Panc1 (cell line): ENCODE measurements around the gene SEC14L5. TPM values are rescaled to one million over a fixed set of nuclear protein-coding genes. Genes with fewer than 3 reads are reported as not detected.

Experiments
- ATAC-seq: fragments of 200-7000 bp; cut with Tn5 transposase; 2 replicates; pipeline ENCODE4 v1.9.1; 2020; ENCODE audit warnings: mild to moderate bottlenecking, moderate library complexity
- BruUV-seq: library from RNA; stranded (reverse); fragments of 400-500 nt; replicated peaks from 2 replicates; lab custom pipeline; 2021; lab: Mats Ljungman, UMichigan
- CTCF ChIA-PET: fragments of 300-600 bp; sonication (Branson Sonifier 250); formaldehyde crosslinking; loops from one replicate; lab custom pipeline; 2022; ENCODE audit warnings: antibody characterized with exemption; lab: Charles Lee
- POLR2A ChIA-PET: fragments of 300-600 bp; sonication (Branson Sonifier 250); formaldehyde crosslinking; loops from one replicate; lab custom pipeline; 2022; ENCODE audit warnings: antibody characterized with exemption; lab: Charles Lee
- DNase-seq: peaks from one replicate; pipeline ENCODE4 v3.0.0-alpha.2; 2010; ENCODE audit warnings: low read depth, low spot score
- H3K27ac ChIP-seq: 2 replicates; pipeline ENCODE4 v1.5.1; 2011; ENCODE audit warnings: mild to moderate bottlenecking, low read length, inconsistent platforms
- H3K27me3 ChIP-seq: fragments of 200-500 bp; sonication (Bioruptor generic); 2 replicates; pipeline ENCODE4 v1.6.0; 2014; ENCODE audit warnings: low read length, inconsistent platforms; ENCODE audit not compliant: control insufficient read depth, insufficient read depth
- H3K36me3 ChIP-seq: fragments of 200-500 bp; sonication (Bioruptor generic); 2 replicates; pipeline ENCODE4 v1.5.1; 2014; ENCODE audit warnings: inconsistent platforms, mild to moderate bottlenecking, low read length, moderate library complexity; ENCODE audit not compliant: control insufficient read depth, insufficient read depth
- H3K4me1 ChIP-seq: 2 replicates; pipeline ENCODE4 v1.5.1; 2011; ENCODE audit warnings: inconsistent platforms, mild to moderate bottlenecking, low read length, moderate library complexity; ENCODE audit not compliant: control insufficient read depth, insufficient read depth
- H3K4me3 ChIP-seq, 2 experiments: 2 replicates each; pipeline ENCODE4 v1.5.1; 2011 to 2012; ENCODE audit warnings: low read depth in 2 of 2, low read length in 2 of 2, mild to moderate bottlenecking in 2 of 2, inconsistent platforms in 1 of 2, moderate library complexity in 1 of 2
- H3K9me3 ChIP-seq: fragments of 200-500 bp; sonication (Bioruptor generic); 2 replicates; pipeline ENCODE4 v1.5.1; 2014; ENCODE audit warnings: low read depth, mild to moderate bottlenecking, inconsistent platforms, low read length, moderate library complexity; ENCODE audit not compliant: control insufficient read depth, insufficient read depth
- POLR2AphosphoS5 ChIP-seq: IDR thresholded peaks from 2 replicates; pipeline ENCODE4 v1.6.1; 2012; ENCODE audit warnings: mild to moderate bottlenecking, low read depth, low read length, moderate library complexity
- REST ChIP-seq, 2 experiments: IDR thresholded peaks; 2 replicates each; pipeline ENCODE4 v1.6.1; 2011 to 2012; ENCODE audit warnings: low read depth in 2 of 2, control low read depth in 1 of 2, low read length in 1 of 2, mild to moderate bottlenecking in 1 of 2, moderate library complexity in 1 of 2; ENCODE audit not compliant: insufficient read depth in 1 of 2
- SIN3A ChIP-seq: IDR thresholded peaks from 2 replicates; pipeline ENCODE4 v1.6.1; 2012; ENCODE audit warnings: low read depth, mild to moderate bottlenecking, low read length, moderate library complexity, borderline replicate concordance; ENCODE audit not compliant: insufficient read depth
- TCF7L2 ChIP-seq: IDR thresholded peaks from 2 replicates; pipeline ENCODE4 v1.6.1; 2011; ENCODE audit warnings: mild to moderate bottlenecking, low read depth, low read length, inconsistent platforms
- in situ Hi-C: cut with HindIII; loops from 2 replicates; pipeline ENCODE4 v1.10.0; 2016; ENCODE audit warnings: low sequenced_read_pairs, low pct_unique_long_range_greater_than_20kb
- intact Hi-C: fragments of 100-400 bp; cut with micrococcal nuclease; formaldehyde crosslinking; loops from one replicate; pipeline ENCODE4 v1.10.0; 2022; ENCODE audit not compliant: unreplicated experiment
- total RNA-seq: library from RNA; stranded (reverse); gene quantifications from one replicate; pipeline ENCODE4 v1.2.1, GENCODE V29; 2021; ENCODE audit not compliant: unreplicated experiment
- TF ChIP-seq, protein P1 (sequence below): fragments of 450-650 bp; IDR thresholded peaks from 2 replicates; pipeline ENCODE4 v1.5.1; 2017; ENCODE audit warnings: mild to moderate bottlenecking

SEC14L5 gene
- total RNA-seq, 1 experiment from 2014 or later: 0.26 TPM

DNA sequence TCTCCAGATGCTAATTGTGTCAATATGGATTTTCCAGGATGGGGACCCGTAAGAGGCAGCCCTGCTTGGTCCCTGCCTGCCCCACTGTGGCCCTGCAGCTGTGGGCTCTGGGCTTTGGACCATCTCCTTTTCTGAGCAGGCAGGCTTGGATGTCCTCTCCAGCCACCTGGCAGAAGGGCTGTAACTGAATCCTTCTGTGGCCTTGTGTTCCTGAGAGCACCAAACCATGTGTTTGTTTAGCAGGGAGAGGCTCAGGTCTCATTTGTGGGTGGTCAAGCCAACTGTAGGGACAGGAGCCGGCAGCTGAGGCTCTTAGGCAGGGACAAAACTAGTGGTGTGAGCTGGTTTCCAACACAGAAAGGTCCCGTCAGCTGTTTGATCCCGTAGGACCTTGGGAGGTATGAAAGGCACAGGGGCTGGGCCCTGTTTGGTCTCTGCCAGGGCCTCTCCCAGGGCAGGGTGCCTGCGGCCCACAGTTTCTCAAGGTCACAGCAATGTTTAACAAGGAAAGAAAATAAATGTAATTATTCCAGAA lies 18.5 kb downstream of the SEC14L5 start:
- ATAC-seq: no peak
- intact Hi-C loops: no loop called here
- BruUV-seq: no TSS peak
- DNase-seq: no peak
- Histone ChIP-seq H3K27me3 (peaks cover 2% of the 10 kb centered on the region; the same call in 1 of the 2 replicates), H3K27ac (no peak overlapping the region), H3K4me3 (no peak overlapping the region), H3K4me1 (no peaks in the 10 kb centered on the region), H3K9me3 (no peaks in the 10 kb centered on the region), H3K36me3 (no peaks in the 10 kb centered on the region)
- no peak for TF ChIP-seq POLR2AphosphoS5
- ChIA-PET CTCF (interaction anchor here (0.6 kb wide), 1 partner anchor 21 kb away, joined by 8 read pairs; no protein-coding TSS in a partner anchor), POLR2A (no interaction called here)
- in situ Hi-C loops: no loop called here

- ChIA-PET CTCF (no interaction called here), POLR2A (no interaction called here)
- H3K27ac ChIP-seq: no peak overlapping the region
- H3K4me1 ChIP-seq: no peaks in the 10 kb centered on the region; the same call in 1 of the 2 replicates
- in situ Hi-C loops: no loop called here
- BruUV-seq: no TSS peak
- ATAC-seq: no peak
- H3K36me3 ChIP-seq: no peaks in the 10 kb centered on the region
- no peaks in the 10 kb centered on the region for H3K27me3 ChIP-seq
- H3K9me3 ChIP-seq: no peaks in the 10 kb centered on the region
- H3K4me3 ChIP-seq: no peak overlapping the region
- no peak for DNase-seq
- intact Hi-C loops: no loop called here
- TF ChIP-seq SIN3A (no peak), TCF7L2 (no peak), REST (IDR thresholded peaks at IDR 0.05; ENCODE audit: insufficient read depth in 1 of 2, low read depth in 2 of 2, low read length in 1 of 2) (no peak), POLR2AphosphoS5 (no peak)
- TF ChIP-seq, protein P1, sequence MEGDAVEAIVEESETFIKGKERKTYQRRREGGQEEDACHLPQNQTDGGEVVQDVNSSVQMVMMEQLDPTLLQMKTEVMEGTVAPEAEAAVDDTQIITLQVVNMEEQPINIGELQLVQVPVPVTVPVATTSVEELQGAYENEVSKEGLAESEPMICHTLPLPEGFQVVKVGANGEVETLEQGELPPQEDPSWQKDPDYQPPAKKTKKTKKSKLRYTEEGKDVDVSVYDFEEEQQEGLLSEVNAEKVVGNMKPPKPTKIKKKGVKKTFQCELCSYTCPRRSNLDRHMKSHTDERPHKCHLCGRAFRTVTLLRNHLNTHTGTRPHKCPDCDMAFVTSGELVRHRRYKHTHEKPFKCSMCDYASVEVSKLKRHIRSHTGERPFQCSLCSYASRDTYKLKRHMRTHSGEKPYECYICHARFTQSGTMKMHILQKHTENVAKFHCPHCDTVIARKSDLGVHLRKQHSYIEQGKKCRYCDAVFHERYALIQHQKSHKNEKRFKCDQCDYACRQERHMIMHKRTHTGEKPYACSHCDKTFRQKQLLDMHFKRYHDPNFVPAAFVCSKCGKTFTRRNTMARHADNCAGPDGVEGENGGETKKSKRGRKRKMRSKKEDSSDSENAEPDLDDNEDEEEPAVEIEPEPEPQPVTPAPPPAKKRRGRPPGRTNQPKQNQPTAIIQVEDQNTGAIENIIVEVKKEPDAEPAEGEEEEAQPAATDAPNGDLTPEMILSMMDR: no peak
These were observed 21.0 kb downstream of the SEC14L5 start for GRCh38 chr16:4979164-4979563.
